GM19324 (cell line): ENCODE measurements around the gene INO80B.
A peak's percentile ranks its signal among the peaks of the same experiment; 100 is the strongest.
"Not testable (repeated sequence)": the region's sequence is repeated elsewhere in the genome, so short reads cannot be mapped to it uniquely, and the experiment has no call there.

Experiments
- ATAC-seq: cut with Tn5 transposase; IDR thresholded peaks from one replicate; pipeline ENCODE4 v1.9.1; 2021; ENCODE audit warnings: mild to moderate bottlenecking, moderate library complexity; ENCODE audit not compliant: unreplicated experiment, low FRiP score

Gene INO80B

GRCh38 chr2:74444498-74445318 lies 10.2 kb upstream of the INO80B start:
- ATAC-seq: no peak

GRCh38 chr2:74447230-74447999 lies 7.5 kb upstream of the INO80B start:
- no peak for ATAC-seq

- no peak for ATAC-seq
Observed at GRCh38 chr2:74448771-74449170, 6.1 kb upstream of the INO80B start.

DNA sequence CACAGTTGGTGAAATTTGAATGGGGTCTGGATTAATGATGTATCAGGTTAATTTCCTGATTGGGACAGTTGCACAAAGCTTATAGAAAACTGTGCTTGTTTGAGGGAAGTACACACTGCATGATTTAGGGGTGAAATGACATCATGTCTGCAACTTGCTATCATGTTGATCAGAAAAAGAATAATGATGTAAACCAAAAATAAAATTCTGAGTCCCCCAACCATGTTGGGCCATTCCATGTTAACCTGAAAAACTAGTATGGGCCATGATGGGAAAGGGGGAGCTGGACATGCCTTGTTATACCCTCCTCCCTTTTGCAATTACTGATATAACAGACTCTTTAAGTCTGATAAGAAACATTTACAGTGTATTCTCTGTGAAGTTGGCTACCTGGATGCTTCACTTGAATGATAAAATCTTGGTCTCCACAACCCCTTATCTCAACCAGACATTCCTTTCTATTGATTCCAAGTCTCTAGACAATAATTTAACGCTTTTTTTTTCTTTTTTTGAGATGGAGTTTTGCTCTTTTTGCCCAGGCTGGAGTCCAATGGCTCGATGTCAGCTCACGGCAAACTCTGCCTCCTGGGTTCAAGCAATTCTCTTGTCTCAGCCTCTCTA lies 4.2 kb upstream of the INO80B start:
- ATAC-seq: no peak

DNA sequence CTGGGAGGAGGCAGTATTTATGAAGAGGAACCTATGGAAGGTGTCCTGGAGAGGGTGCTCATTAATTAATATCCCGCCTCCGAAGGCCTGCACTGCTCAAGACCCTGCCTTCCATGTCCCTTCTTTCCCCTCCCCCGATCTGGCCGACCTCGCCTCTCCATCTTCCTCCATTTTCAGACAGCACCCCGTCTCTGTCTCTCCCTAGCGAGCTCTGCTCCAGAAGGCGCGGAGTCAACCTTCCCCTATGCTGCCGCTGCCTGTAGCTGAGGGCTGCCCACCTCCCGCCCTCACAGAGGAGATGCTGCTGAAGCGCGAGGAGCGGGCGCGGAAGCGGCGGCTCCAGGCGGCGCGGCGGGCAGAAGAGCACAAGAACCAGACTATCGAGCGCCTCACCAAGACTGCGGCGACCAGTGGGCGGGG lies 2.3 kb downstream of the INO80B start:
- no peak for ATAC-seq

DNA sequence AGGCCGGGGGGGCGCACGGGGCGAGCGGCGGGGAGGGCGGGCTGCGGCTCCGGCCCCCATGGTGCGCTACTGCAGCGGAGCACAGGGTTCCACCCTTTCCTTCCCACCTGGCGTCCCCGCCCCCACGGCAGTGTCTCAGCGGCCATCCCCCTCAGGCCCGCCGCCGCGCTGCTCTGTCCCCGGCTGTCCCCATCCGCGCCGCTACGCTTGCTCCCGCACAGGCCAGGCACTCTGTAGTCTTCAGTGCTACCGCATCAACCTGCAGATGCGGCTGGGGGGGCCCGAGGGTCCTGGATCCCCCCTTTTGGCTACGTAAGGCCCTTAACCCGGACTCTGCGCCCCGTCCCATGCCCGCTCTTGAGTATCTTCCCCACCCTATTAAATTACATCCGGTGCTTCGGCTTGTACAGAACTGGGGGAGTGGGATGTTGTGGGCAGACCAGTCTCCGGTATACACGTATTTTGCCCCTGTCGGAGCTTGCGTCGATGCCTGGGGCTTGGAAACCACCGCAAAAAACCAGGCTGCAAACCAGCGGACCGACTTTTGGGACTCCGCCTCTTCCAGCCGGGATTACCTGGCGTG lies 2.8 kb downstream of the INO80B start:
- ATAC-seq: peak; percentile 29

DNA sequence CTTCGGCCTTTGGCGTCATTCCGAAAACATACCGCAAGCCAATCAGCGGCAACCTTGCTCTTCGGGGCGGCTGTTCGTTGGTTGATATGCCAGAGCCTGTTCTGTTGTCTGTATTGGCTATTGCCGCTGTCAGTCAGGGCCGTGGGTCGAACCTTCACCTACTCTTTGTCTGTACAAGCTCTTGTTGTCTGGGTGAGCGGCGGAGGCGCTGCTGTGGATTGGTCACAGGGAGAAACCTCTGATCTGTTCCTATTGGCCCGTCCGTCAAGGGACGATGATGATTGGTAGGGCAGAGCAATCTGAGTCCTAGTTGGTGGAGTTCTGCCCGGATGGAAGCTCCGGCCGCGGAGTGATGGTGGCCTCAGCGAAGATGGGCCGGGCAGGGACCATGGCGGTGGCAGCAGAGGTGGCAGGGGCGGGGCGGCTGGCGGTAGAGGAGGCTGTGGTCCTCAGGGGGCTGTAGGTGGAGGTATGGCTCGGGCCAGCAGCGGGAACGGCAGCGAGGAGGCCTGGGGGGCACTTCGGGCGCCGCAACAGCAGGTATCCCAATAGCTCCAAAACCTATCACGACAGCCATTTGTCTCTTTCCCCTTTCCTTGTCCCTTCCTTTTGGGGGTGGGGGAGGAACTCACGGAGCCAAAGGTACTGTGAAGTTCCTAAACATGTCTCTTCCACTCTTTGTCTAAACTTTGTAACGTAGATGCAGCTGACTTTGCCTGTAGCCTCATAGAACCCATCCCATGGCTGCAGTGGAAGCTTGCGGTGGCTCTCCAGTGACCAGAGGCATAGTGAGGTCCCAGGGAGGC lies 3.4 kb downstream of the INO80B start, which contains the start of gene WBP1:
Gene WBP1, plus strand, starts transcription at position 307 of the 806 bp plus-strand sequence. Its CDS starts 165 bp downstream, at position 472.
- peak; percentile 86 for ATAC-seq

DNA sequence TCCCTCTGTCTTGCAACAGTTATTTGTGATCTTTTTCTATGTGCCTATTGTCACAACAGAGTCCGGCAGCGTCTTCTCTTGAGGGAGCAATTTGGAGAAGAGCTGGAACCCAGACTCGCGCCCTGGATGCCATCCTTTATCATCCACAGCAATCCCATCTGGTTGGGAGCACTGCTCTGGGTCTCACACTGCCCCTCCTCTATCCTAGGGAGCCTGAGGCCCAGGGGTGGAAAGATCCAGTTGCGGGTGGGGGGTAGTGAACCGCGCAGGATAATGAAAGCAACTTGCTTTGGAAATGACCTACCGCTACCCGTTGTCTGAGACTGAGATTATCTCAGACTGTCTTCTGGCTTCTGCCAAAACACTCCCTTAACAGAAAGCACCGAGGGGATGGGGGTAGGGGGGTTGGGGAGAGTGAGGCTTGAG lies 4.1 kb downstream of the INO80B start:
- no peak for ATAC-seq

- ATAC-seq: not testable (repeated sequence)
Observed at GRCh38 chr2:74459503-74460118, 4.7 kb downstream of the INO80B start.

DNA sequence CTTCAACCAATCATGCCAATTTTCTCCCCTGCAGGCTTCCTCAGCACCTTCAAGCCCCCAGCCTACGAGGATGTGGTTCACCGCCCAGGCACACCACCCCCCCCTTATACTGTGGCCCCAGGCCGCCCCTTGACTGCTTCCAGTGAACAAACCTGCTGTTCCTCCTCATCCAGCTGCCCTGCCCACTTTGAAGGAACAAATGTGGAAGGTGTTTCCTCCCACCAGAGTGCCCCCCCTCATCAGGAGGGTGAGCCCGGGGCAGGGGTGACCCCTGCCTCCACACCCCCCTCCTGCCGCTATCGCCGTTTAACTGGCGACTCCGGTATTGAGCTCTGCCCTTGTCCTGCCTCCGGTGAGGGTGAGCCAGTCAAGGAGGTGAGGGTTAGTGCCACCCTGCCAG lies 5.3 kb downstream of the INO80B start:
- ATAC-seq: not testable (repeated sequence)

DNA sequence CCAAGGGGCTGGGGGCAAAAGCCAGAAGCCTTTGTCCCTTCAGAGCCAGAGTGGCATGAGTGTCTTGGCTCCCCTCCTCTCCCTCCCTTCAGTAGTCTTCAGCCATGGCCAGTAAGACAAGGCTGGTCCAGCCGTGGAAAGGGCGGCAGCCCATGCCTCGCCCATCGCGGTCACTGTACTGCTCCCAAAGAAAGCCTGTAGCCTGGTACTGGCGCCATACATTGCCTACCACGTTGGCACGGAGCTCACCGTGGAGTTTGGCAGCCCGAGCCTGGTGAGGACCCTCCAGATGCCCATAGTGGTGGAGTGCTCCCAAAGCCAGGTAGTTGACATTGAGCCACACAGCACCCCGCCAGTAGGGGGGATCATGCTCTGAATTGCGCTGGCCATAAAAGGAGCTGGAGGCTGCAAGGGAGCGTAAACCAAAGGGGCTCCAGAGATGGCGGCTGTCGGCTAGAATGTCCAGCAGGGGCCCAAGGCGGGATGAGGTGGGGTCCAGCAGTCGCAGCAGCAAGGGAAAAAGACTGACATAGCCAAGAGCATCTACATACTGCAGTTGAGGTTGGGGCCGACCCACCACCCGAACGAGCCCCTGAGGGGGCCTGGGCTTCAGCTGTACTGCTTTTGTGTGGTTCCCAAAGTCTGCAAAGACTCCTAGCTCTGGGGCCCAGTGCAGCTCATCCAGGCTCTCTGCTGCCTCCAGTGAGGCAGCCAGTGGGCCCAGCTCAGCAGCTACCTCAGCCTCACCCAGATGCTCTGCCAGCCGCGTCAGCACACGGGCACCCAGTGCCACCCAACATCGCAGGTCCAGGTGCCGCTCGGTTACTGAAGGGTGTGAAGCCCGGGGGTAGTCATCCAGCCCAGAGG lies 6.5 kb downstream of the INO80B start:
- no peak for ATAC-seq

- no peak for ATAC-seq
Observed at GRCh38 chr2:74462054-74462785, 7.3 kb downstream of the INO80B start.

- no peak for ATAC-seq
Observed at GRCh38 chr2:74462786-74463105, 7.9 kb downstream of the INO80B start.

DNA sequence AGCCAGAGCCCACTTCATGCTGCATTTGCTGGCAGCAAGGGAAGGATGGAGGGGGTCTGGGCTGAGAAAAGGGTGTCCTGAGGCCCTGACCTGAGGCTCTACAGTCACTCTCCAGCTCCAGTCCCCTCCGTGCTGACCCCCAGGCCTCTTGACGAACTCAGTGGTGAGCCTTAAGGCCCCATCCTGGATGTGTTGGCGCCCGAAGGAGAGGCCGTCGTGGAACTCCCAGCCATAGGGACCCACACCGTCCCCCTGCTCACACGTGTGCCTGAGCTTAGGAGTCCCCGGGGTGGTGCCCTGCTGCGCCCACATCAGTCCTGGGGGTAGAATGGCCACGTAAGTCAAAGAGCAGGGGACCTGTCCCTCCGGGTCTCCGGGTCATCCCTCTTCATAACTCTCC lies 9.5 kb downstream of the INO80B start:
- peak; percentile 3 for ATAC-seq

- ATAC-seq: not testable (repeated sequence)
Observed at GRCh38 chr2:74470742-74471141, 15.9 kb downstream of the INO80B start.

- ATAC-seq: no peak
Observed at GRCh38 chr2:74471332-74472065, 16.6 kb downstream of the INO80B start.
